Neural cell (in vitro differentiated cells): ENCODE data around the gene DOCK4.

Experiments used
- TAF1 ChIP-seq: IDR thresholded peaks from 2 replicates; pipeline ENCODE4 v1.6.1; 2012; ENCODE audit warnings: low read depth
- TF ChIP-seq, protein P1 (sequence below): fragments of 450-650 bp; IDR thresholded peaks from 2 replicates; pipeline ENCODE4 v1.5.1; 2014; ENCODE audit warnings: antibody characterized with exemption, mild to moderate bottlenecking, moderate library complexity; ENCODE audit not compliant: poor library complexity, severe bottlenecking

DNA sequence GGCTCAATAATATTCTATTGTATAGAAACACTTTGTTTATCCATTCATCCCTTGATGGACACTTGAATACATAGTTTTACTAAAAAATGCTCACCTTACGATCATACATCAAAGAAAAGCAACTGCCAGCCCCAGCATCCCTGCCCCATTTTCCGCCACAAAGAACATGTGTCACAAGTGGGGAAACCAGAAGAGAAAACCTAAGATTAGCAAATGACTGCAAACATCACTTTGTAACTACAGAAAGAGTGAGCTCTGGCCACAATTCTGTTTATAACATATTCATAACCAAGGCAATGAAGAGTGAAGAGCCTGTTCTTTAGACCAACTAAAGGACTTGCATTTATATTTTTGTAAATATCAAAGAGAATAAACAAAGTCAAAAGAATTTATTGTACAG, 89.8 kb downstream of the DOCK4 start:
- TF ChIP-seq, protein P1, sequence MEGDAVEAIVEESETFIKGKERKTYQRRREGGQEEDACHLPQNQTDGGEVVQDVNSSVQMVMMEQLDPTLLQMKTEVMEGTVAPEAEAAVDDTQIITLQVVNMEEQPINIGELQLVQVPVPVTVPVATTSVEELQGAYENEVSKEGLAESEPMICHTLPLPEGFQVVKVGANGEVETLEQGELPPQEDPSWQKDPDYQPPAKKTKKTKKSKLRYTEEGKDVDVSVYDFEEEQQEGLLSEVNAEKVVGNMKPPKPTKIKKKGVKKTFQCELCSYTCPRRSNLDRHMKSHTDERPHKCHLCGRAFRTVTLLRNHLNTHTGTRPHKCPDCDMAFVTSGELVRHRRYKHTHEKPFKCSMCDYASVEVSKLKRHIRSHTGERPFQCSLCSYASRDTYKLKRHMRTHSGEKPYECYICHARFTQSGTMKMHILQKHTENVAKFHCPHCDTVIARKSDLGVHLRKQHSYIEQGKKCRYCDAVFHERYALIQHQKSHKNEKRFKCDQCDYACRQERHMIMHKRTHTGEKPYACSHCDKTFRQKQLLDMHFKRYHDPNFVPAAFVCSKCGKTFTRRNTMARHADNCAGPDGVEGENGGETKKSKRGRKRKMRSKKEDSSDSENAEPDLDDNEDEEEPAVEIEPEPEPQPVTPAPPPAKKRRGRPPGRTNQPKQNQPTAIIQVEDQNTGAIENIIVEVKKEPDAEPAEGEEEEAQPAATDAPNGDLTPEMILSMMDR = no peak
- TF ChIP-seq TAF1 = no peak
